GM18519 (cell line): ENCODE data around the gene RAVER1.
"Not testable (repeated sequence)": the region's sequence is repeated elsewhere in the genome, so short reads cannot be mapped to it uniquely, and the experiment has no call there.

ENCODE experiments used
- ATAC-seq: cut with Tn5 transposase; IDR thresholded peaks from one replicate; pipeline ENCODE4 v1.9.1; 2021; ENCODE audit warnings: mild to moderate bottlenecking, moderate library complexity; ENCODE audit not compliant: unreplicated experiment, low FRiP score

Gene RAVER1

GRCh38 chr19:10332965-10333757, at the start of gene RAVER1:
Gene RAVER1, minus strand, starts transcription at chr19:10333529. Its CDS starts 22 bp downstream, at chr19:10333507.
- ATAC-seq: peak; percentile 67

GRCh38 chr19:10383223-10383499, 49.8 kb upstream of the RAVER1 start:
- ATAC-seq: not testable (repeated sequence)

DNA sequence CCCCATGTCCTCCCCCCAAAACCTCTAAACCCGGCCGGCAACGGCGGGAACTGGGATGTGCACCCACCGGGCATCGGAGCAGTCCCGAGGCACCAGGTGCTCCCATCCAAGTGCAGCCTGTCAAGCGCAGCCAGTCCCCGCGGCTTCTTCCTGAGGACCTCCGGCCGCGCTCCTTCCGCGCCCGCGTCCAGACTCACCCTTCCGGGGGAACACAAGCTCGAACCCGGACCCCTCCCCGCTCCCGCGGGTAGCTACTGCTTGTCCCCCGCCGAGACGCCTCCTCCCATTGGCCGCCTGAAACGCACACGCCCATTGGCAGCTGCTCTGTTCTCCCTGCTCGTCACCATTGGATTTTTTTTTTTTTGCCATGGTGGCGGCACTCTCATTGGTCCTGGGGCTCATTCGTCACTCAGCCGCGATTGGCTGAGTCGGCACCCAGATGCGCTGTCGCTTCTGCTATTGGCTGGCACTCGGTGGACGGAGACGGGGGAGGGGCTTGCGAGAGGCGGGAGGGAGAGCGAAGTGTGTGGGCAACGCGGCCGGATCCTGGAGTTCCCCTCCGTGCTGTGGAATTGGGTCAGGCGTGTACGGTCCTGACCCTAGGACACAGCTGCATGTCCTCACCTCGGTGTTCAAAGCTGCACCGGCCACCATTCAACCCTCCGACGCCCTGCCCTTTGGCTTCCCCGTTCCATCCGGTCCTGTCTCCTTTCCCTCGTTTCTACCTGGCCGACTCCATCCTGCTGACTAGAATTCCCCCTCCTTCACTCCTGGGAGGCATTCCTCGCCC, 47.2 kb upstream of the RAVER1 start, which contains the start of gene TYK2:
TYK2 (minus strand) TSS at position 260 of the 790 bp plus-strand sequence. CDS start 2,166 bp downstream, outside the sequence.
- peak; percentile 73 for ATAC-seq

DNA sequence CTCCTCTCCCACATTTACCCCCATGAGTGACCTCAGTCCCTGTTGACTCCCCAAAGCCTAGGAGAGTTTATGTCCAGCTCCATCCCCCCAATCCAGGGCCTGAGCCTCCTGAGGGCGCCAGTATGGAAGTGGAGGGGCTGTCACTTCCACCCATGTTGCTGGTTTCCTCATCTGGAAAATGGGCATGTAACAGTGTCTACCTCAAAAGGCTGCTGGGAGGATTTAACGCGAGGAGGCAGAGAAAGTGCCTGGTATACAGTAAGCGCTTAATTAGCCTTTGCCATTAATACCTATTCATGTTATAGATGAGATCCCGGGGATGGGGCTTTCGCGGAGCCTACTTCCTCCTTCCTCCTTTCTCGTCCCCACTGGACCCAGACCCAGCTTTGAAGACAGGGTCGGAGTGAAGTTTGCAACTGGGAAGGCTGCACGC, 46.6 kb upstream of the RAVER1 start:
- no peak for ATAC-seq

DNA sequence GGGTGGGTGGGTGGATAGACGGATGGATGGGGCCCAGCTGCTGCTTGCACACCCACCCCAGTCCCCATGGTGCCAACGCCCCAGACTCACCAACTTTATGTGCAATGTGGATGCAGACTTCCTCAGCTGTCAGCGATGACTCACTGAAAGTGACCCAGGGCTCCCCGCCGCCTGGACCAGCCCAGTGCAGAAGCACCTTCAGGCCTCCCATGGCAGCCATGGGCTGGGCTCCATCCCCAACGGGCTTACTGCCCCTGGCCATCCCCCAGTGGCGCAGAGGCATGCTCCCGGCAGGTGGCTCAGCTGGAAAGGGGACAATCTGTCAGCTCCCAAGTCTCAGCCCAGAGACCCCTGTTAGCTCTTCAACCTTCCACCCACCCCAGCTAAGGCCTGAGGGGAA, 44.8 kb upstream of the RAVER1 start:
- no peak for ATAC-seq

DNA sequence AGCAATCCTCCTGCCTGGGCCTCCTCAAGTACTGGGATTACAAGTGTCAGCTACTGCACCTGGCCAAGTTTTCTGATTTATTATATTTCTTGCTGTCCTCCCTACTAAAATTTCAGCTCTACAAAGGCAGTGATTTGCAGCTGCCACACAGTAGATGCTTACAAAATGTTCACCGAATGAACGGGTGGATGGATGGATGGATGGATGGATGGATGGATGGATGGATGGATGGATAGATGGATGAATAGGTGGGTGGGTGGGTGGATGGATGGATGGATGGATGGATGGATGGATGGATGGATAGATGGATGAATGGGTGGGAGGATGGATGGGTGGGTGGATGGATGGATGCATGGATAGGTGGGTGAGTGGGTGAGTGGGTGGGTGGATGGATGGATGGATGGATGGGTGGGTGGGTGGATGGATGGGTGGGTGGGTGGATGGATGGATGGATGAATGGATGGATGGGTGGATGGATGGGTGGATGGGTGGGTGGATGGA, 43.9 kb upstream of the RAVER1 start:
- ATAC-seq: not testable (repeated sequence)

DNA sequence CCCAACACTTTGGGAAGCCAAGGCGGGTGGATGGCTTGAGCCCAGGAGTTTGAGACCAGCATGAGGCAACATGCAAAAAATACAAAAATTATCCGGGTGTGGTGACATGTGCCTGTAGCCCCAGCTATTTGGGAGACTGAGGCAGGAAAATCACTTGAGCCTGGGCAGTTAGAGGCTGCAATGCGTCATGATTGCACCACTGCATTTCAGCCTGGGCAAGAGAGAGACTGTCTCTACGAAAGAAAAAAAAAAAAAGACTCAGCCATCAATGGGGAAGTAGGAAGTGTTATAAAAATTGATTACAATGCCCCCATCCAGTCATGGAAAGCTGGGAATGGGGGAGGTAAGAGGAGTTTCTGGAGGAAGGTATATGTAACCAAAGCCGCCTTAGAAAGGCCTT, 41.6 kb upstream of the RAVER1 start:
- ATAC-seq: no peak

- no peak for ATAC-seq
Observed at GRCh38 chr19:10372690-10373089, 39.4 kb upstream of the RAVER1 start.

DNA sequence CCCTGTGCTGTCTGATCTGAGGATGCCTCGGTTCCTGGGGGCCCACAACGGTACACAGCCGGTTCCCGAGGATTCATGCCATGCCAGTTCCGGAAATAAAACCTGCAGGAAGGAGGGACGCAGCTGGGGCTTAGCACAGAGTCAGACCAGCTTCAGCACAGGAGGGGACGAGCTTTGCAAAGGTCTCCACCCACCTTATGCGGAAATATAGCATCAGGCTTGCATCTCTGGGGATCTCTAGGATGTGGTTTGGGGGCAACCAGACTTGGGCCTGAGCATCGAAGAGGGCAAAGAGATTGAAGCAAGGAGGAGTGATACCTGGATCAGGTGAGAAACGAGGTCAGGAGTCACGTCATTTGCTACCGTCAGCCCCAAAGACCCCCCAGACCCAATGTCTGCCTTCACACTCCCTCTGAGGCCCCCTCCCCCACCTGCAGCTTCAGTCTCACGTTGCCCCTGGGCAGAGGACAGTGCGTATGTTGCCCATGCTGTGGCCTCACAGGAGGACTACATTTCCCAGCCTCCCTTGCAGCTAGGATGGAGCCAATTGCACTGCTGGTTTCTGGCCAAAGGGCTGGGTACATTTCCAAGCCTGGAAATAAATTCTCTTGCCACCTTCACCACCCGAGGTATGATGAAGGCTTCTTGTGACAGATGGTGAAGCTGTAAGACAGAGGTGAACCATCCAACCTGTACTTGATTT, 34.9 kb upstream of the RAVER1 start:
- ATAC-seq: no peak

- not testable (repeated sequence) for ATAC-seq
Observed at GRCh38 chr19:10366950-10367512, 33.7 kb upstream of the RAVER1 start.

DNA sequence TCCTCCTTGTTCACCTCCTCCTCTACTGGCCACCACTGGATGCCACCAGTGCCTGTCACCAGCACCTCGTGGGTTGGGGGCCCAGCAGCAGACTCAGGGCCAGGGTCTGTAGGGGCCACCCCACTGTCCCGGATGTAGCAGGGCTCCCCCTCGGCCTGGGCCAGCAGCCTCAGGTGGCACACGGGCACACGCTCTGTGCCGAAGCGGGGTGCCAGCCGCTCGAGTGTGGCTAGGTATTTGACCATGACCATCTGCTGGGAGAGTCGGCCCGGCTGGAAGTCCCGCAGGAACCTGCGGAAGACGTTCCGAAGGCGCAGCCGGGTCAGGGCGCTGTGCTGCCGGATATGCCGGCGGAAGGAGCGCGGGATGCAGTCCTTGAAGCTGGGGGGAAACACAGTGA, 32.2 kb upstream of the RAVER1 start:
- ATAC-seq: no peak

DNA sequence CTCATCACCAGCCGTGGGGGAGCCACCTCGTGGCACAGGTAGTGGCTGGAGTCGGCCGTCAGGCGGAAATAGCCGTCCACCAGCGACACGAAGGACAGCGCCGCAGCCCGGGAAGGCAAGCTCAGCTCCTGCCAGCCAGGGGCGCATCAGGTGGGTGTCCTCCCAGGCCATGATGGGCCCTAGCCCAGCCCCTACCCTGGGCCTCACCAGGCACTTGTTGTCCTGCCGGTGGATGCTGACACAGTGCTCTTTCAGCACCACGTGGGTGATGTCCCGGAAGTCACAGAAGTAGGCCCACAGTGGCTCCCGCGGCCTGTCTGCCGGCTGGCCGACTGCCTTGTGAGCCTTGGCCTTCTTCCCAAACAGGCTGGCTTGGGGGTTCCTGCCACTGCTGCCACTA, 31.3 kb upstream of the RAVER1 start:
- ATAC-seq: no peak

GRCh38 chr19:10363789-10364281, 30.5 kb upstream of the RAVER1 start:
- ATAC-seq: no peak

DNA sequence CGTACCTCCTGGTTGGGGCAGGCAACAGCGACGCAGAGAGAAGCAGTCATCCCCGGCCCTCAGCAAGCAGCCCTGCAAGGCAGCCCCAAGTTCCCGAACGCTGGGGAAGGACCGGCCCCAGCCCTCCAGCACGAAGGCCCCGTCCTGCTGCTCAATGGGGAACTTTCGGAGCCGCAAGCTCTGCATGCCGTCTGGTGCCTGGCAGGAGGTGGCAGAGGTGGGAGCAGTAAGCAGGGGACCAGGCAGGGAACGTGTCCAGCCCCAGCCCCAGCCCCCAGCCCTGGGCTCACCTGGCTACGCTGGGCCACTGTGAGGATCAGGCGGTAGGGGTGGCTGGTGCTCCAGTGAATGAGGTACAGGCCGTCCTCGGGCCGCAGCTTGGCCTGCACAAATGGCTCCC, 28.9 kb upstream of the RAVER1 start:
- no peak for ATAC-seq

- no peak for ATAC-seq
Observed at GRCh38 chr19:10361569-10362011, 28.3 kb upstream of the RAVER1 start.

DNA sequence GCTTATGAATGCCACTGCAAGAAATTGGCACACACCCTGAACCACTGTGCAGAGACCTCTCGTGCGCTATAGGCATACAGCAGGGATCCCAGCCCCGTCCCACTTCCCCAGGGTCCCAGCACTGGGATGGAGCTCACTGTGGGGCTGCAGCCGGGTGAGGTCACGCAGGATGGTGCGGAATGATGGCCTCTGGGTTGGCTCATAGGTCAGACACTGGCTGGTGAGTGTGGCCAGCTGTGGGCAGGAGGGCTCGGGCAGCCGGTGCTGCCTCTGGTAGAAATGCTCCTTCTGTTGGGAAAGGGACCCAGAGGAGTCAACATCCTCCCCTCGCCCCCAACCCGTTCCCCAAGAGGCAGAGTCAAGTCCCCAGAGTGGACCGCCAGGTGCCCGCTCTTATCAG, 23.1 kb upstream of the RAVER1 start:
- no peak for ATAC-seq

- no peak for ATAC-seq
Observed at GRCh38 chr19:10353793-10354391, 20.6 kb upstream of the RAVER1 start.

- ATAC-seq: no peak
Observed at GRCh38 chr19:10352764-10353671, 19.7 kb upstream of the RAVER1 start.

DNA sequence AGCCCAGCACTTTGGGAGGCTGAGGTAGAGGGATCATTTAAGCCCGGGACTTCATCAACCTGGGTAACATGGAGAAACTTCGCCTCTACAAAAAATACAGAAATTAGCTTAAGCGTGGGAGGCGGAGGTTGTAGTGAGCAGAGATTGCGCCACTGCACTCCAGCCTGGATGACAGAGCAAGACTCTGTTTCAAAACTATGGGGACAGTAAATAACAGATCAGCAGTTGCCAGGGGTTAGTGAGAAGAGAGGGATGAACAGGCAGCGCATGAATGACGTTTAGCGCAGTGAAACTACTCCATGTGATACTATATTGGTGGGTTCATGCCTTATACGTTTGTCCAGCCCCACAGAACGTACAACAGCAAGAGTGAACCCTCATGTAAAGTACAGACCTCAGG, 13.2 kb upstream of the RAVER1 start:
- no peak for ATAC-seq
